Prostate gland (tissue), 2 donors: ENCODE data around the gene KCNQ1. TPM values are rescaled to one million over a fixed set of nuclear protein-coding genes. Genes with fewer than 3 reads are reported as not detected.

Source experiments
- DNase-seq: peaks from one replicate; pipeline ENCODE4 v3.0.0-alpha.2; 2019; ENCODE audit warnings: low spot score
- H3K27ac ChIP-seq, 2 donors: fragments of 200-600 bp; sonication (generic); 2 replicates each; pipeline ENCODE4 v1.5.1; 2017 to 2019
- H3K27me3 ChIP-seq: fragments of 200-600 bp; sonication (generic); replicated peaks from 2 replicates; pipeline ENCODE4 v1.5.1; 2019; ENCODE audit not compliant: insufficient read depth
- H3K36me3 ChIP-seq, 2 donors: fragments of 200-600 bp; sonication (generic); 1 replicate in 1 of 2; 2 replicates in 1 of 2; pipeline versions ENCODE4 v1.5.1 to v1.8.1; 2017 to 2019
- H3K4me1 ChIP-seq: fragments of 200-600 bp; sonication (generic); replicated peaks from 2 replicates; pipeline ENCODE4 v1.5.1; 2019
- H3K4me3 ChIP-seq, 2 donors: fragments of 200-600 bp; sonication (generic); 2 replicates each; pipeline ENCODE4 v1.5.1; 2017 to 2019
- H3K9me3 ChIP-seq: fragments of 200-600 bp; sonication (generic); 2 replicates; pipeline ENCODE4 v1.5.1; 2017
- POLR2A ChIP-seq: fragments of 450-650 bp; IDR thresholded peaks from one replicate; pipeline ENCODE4 v1.6.1; 2016; ENCODE audit warnings: antibody characterized with exemption, mild to moderate bottlenecking
- POLR2AphosphoS5 ChIP-seq: sonication (generic); formaldehyde crosslinking; IDR thresholded peaks from one replicate; pipeline ENCODE4 v1.6.1; 2017; ENCODE audit warnings: antibody characterized with exemption
- WGBS: methylation state at CpG from one replicate; pipeline ENCODE4 v1.1.5; 2018; 5-methylcytosine and 5-hydroxymethylcytosine counted together
- intact Hi-C: fragments of 100-400 bp; cut with DNase I; formaldehyde crosslinking; loops from one replicate; pipeline ENCODE4 v1.14.2; 2022
- total RNA-seq, 2 donors: library from RNA; depleted of rRNA; stranded (reverse); fragments of >200 nt; gene quantifications; one replicate each; pipeline ENCODE4 v1.1.0, GENCODE V29; 2016
- TF ChIP-seq, protein P1 (sequence below), 4 experiments: fragments of 200-600 bp in 2 of 4; fragments of 450-650 bp in 2 of 4; sonication (generic) in 2 of 4; IDR thresholded peaks; 1 replicate in 3 of 4; 2 replicates in 1 of 4; pipeline ENCODE4 v1.5.1; 2016 to 2019; ENCODE audit warnings: antibody characterized with exemption in 4 of 4, mild to moderate bottlenecking in 2 of 4, moderate library complexity in 2 of 4

Gene KCNQ1
- total RNA-seq, 2 donors from 2014 or later = 10.0 to 33.8 TPM

DNA sequence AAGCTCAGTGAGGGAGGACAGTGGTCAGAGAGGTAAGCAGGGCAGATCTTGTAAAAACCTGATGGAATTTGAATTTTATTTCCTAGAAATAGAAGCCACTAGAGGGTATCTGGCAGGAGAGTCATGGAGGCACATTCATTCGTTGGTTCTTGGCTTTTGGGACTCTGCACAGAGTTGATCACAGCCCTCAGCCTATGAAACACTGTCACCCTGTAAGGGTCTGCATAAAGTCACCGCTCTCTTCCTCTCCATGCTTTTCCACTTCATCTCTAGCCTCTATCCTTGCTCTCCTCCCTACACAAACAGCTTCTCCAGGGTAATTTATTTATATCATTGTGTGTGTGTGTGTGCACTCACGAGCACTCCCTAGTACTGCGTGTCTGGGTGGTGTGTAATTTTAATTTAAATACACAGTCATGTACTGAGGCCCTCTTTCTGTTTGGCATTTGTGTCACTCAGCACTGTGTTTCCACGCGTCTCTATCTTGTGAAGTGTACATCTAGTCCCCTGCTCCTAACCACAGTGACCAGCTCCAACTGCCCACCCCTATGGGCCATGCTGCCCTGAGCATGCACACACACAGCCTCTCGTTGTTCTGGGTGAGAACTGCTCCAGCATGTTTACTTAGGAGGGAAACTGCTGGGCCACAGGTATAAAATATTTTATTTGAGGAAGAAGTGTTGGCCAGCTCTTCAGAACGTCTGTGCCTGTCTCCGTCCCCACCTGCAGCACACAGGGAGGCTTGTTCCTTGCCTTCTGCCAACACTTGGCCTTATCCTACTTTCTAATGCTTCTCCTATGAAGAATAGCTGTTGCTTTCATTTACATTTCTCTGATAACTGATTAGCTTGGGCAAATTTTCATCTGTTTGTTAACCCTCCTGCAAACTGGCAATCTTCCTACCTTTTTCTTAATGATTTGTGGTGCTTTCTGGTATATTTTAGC is 250.5 kb downstream of the KCNQ1 start:
- 59% methylated on average over 9 of the region's 9 CpGs for WGBS
- Histone ChIP-seq H3K36me3 (no peaks in the 10 kb centered on the region), H3K4me1 (no peaks in the 10 kb centered on the region), H3K27ac (no peak overlapping the region), H3K4me3 (no peak overlapping the region), H3K9me3 (no peaks in the 10 kb centered on the region), H3K27me3 (no peaks in the 10 kb centered on the region)
- DNase-seq = no peak
- intact Hi-C loops = no loop called here
- TF ChIP-seq POLR2AphosphoS5 (no peak), POLR2A (no peak)
- TF ChIP-seq, protein P1, sequence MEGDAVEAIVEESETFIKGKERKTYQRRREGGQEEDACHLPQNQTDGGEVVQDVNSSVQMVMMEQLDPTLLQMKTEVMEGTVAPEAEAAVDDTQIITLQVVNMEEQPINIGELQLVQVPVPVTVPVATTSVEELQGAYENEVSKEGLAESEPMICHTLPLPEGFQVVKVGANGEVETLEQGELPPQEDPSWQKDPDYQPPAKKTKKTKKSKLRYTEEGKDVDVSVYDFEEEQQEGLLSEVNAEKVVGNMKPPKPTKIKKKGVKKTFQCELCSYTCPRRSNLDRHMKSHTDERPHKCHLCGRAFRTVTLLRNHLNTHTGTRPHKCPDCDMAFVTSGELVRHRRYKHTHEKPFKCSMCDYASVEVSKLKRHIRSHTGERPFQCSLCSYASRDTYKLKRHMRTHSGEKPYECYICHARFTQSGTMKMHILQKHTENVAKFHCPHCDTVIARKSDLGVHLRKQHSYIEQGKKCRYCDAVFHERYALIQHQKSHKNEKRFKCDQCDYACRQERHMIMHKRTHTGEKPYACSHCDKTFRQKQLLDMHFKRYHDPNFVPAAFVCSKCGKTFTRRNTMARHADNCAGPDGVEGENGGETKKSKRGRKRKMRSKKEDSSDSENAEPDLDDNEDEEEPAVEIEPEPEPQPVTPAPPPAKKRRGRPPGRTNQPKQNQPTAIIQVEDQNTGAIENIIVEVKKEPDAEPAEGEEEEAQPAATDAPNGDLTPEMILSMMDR (IDR thresholded peaks at IDR 0.05) = no peak

DNA sequence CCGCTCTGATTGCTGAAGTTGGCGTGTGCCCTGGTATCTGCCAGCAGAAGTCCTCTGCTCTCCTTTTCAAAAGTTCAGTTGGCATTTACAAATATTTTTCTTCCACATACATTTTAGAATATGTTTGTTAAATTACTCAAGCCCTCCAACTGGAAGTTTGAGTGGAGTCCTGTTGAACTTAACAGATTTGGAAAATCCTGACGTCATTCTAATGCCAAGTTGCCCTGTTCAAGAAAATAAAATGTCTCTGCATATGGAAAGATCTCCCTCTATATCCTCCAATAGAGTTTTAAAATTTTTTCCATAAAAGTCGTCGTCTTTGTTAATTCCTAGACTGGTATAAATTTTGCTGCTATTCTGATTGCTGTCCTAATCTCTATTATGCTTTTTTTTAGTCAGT is 251.6 kb downstream of the KCNQ1 start:
- Histone ChIP-seq H3K4me3 (no peak overlapping the region), H3K4me1 (no peaks in the 10 kb centered on the region), H3K27me3 (no peaks in the 10 kb centered on the region), H3K36me3 (no peaks in the 10 kb centered on the region), H3K9me3 (no peaks in the 10 kb centered on the region), H3K27ac (no peak overlapping the region)
- TF ChIP-seq POLR2AphosphoS5 (no peak), POLR2A (no peak)
- TF ChIP-seq, protein P1 (IDR thresholded peaks at IDR 0.05) = no peak
- DNase-seq = no peak
- WGBS = 90% methylated on average over 5 of the region's 5 CpGs
- intact Hi-C loops = no loop called here

DNA sequence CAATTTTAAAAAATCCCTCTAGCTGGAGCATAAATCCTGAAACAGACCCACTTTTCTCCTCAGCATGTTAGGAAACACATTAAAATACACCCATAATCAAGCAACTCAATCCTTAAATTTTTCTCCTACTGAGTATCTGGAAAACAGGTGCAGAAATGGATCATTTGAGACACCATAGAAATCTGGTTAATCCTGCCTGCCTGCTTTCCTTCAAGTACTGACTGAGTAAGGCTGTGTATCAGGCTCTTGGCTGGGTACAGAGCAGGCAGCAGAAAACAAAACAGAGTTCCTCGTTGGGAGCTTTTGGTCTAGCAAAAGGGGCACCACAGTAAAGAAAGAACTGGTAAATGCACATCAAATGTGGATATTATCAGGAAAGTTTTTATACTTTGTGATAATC is 253.1 kb downstream of the KCNQ1 start:
- TF ChIP-seq POLR2AphosphoS5 (no peak), POLR2A (no peak)
- TF ChIP-seq, protein P1 (IDR thresholded peaks at IDR 0.05) = no peak
- H3K9me3 ChIP-seq = no peaks in the 10 kb centered on the region
- intact Hi-C loops = no loop called here
- H3K36me3 ChIP-seq = no peaks in the 10 kb centered on the region
- no peak overlapping the region for H3K27ac ChIP-seq
- 31% methylated on average over 1 of the region's 1 CpG for WGBS
- peak overlapping the region; percentile 60 to 61 for H3K4me3 ChIP-seq
- no peak for DNase-seq
- H3K4me1 ChIP-seq = no peaks in the 10 kb centered on the region
- no peaks in the 10 kb centered on the region for H3K27me3 ChIP-seq

DNA sequence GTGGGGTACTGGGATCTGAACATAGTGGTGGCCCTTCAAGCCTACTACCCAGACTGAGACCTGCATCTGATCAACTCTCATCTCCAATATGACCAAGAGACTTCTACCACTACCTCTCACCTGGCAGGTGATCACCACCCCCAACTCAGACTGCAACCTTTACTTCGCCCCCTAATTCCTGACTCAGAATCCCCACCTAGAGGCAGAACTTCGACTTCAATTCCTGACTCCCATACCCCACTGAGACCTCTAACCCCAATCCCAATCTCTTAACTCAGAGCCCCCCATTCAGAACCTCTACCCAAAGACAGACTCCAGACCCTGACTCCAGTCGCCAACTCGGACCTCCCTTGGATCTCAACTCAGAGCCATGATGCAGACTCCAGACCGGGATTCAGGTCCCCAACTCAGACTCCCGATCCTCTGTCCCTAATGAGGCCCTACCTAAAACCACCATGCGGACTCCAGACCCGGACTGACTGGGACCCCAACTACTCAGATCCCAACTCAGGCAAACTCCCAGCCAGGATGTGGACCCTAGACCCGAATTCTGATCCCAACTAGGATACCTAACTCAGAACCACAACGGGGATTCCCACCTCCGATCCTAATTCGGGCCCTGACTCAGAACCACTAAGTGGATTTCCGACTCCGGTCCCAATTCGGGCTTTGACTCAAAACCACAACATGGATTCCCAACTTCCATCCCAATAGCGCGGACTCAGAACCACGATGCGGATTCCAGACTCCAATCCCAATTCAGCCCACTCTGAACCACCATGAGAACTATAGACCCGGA is 253.8 kb downstream of the KCNQ1 start:
- peak overlapping the region in 1 of 2 donors; percentile 71 for H3K27ac ChIP-seq
- H3K4me1 ChIP-seq = no peaks in the 10 kb centered on the region
- H3K27me3 ChIP-seq = no peaks in the 10 kb centered on the region
- no peak for TF ChIP-seq POLR2AphosphoS5
- TF ChIP-seq, protein P1 (IDR thresholded peaks at IDR 0.05) = no peak
- no peak for TF ChIP-seq POLR2A
- 58% methylated on average over 20 of the region's 20 CpGs for WGBS
- H3K4me3 ChIP-seq = peak overlapping the region; percentile 60 to 61
- no peaks in the 10 kb centered on the region for H3K9me3 ChIP-seq
- DNase-seq = no peak
- intact Hi-C loops = no loop called here
- no peaks in the 10 kb centered on the region for H3K36me3 ChIP-seq
